ENCODE measurements around the gene CNTFR.

GRCh38 chr9:34620061-34620994, 30.8 kb upstream of the CNTFR start, which contains the start of gene DCTN3:
- peak in 1 of 4 donors; percentile 49 for TF ChIP-seq POLR2A (IDR thresholded peaks at IDR 0.05)
- peak in 2 of 6 experiments; percentile 17 to 29 for TF ChIP-seq CTCF (IDR thresholded peaks at IDR 0.05)
